PC-9 (cell line): Measurements from ENCODE around the gene TEX53.

Experiments used
- EZH2 ChIP-seq: fragments of 200-600 bp; sonication (generic); IDR thresholded peaks from 2 replicates; pipeline ENCODE4 v1.8.0; 2017; ENCODE audit warnings: antibody characterized with exemption, low read depth
- TF ChIP-seq, protein P1 (sequence below): fragments of 200-600 bp; sonication (generic); conservative IDR thresholded peaks from 2 replicates; pipeline ENCODE4 v1.6.1; 2017; ENCODE audit warnings: mixed run types, antibody characterized with exemption, mild to moderate bottlenecking, moderate library complexity

GRCh38 chr9:114613919-114614318 lies 43.7 kb downstream of the TEX53 start:
- TF ChIP-seq, protein P1, sequence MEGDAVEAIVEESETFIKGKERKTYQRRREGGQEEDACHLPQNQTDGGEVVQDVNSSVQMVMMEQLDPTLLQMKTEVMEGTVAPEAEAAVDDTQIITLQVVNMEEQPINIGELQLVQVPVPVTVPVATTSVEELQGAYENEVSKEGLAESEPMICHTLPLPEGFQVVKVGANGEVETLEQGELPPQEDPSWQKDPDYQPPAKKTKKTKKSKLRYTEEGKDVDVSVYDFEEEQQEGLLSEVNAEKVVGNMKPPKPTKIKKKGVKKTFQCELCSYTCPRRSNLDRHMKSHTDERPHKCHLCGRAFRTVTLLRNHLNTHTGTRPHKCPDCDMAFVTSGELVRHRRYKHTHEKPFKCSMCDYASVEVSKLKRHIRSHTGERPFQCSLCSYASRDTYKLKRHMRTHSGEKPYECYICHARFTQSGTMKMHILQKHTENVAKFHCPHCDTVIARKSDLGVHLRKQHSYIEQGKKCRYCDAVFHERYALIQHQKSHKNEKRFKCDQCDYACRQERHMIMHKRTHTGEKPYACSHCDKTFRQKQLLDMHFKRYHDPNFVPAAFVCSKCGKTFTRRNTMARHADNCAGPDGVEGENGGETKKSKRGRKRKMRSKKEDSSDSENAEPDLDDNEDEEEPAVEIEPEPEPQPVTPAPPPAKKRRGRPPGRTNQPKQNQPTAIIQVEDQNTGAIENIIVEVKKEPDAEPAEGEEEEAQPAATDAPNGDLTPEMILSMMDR = no peak
- no peak for TF ChIP-seq EZH2
